ENCODE data around the gene ADPRH. TPM values are rescaled to one million over a fixed set of nuclear protein-coding genes. Genes with fewer than 3 reads are reported as not detected.
A peak's percentile ranks its signal among the peaks of the same experiment; 100 is the strongest.
"Not testable (repeated sequence)": the region's sequence is repeated elsewhere in the genome, so short reads cannot be mapped to it uniquely, and the experiment has no call there.

ADPRH gene
- total RNA-seq, 4 donors from 2014 or later = 1.3 to 3.9 (median 2.3) TPM

DNA sequence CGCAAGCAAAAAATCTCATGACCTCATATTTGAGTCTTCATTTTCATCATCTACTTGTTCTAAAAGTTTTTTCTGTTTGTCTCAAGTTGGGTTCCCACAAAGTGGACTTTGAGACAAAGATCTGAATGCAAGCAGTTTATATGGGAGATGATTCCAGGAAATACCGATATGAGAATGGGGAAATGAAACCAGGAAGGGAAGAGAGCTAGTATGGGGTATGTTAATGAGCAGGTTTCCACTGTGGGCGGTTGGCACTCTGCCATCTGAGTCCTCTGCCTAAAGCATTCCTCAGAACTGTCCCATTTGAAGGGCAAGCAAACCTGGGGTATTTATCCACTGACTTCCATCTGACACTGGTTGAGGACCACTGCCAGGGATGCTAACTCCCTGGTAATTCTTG lies 8.8 kb downstream of the ADPRH start:
- 73% methylated on average over 3 of the region's 3 CpGs for WGBS
- no peak overlapping the region for H3K27ac ChIP-seq
- H3K4me1 ChIP-seq = peaks cover 3% of the 10 kb centered on the region
- no peaks in the 10 kb centered on the region for H3K9me3 ChIP-seq
- TF ChIP-seq CTCF (IDR thresholded peaks at IDR 0.05) (no peak), EP300 (IDR thresholded peaks at IDR 0.05) (no peak), POLR2AphosphoS5 (IDR thresholded peaks at IDR 0.05) (no peak), POLR2A (IDR thresholded peaks at IDR 0.05) (no peak)
- no peaks in the 10 kb centered on the region for H3K27me3 ChIP-seq
- peak in 1 of 2 donors; percentile 68 for DNase-seq (ENCODE audit: low spot score in 2 of 2)
- no peak overlapping the region for H3K4me3 ChIP-seq
- no peaks in the 10 kb centered on the region for H3K36me3 ChIP-seq

DNA sequence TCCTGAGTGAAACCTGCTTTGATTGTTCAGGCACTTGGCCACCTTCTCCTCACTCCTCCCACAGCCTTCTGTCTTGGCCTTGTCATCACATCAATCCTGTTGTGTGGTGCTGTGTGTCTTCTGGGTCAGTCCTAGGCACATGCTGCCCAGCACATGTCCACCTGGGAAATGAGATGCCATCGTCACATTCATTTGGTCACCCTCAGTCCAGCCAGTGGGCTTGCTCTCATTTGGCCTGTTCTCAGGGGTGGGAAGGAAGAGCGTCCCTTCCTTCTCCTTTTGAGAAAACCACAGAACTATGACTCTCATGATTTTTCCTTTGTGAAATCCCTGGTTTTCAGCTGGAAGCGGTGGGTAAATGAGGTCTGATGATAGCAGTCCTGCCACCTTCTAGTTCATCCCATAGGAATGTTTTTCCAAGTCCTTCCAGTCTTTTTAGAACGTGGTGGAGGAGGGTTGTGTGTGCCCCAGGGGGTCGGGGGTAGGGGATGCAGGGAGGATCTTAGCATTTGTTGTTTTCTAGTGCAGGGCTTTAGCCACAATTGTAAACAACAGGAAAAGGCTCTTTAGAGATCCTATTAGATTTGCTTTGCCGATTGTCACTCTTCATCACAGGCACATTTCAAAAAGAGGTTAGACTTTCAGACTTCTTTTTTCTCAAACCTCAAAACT lies 9.9 kb downstream of the ADPRH start:
- no peaks in the 10 kb centered on the region for H3K36me3 ChIP-seq

GRCh38 chr3:119590706-119591105 lies 11.4 kb downstream of the ADPRH start:
- DNase-seq (ENCODE audit: low spot score in 2 of 2) = no peak
- H3K9me3 ChIP-seq = no peaks in the 10 kb centered on the region
- TF ChIP-seq POLR2A (IDR thresholded peaks at IDR 0.05) = no peak
- TF ChIP-seq EP300 (IDR thresholded peaks at IDR 0.05) = no peak
- TF ChIP-seq CTCF (IDR thresholded peaks at IDR 0.05) = no peak
- TF ChIP-seq POLR2AphosphoS5 (IDR thresholded peaks at IDR 0.05) = no peak
- H3K4me3 ChIP-seq = no peak overlapping the region
- no peak overlapping the region for H3K27ac ChIP-seq
- 73% methylated on average over 1 of the region's 1 CpG for WGBS
- H3K36me3 ChIP-seq = no peaks in the 10 kb centered on the region
- no peaks in the 10 kb centered on the region for H3K27me3 ChIP-seq
- H3K4me1 ChIP-seq = peaks cover 3% of the 10 kb centered on the region

More for the DNA sequence above, 9.9 kb downstream of the ADPRH start:
- TF ChIP-seq EP300 (IDR thresholded peaks at IDR 0.05) (no peak), CTCF (IDR thresholded peaks at IDR 0.05) (no peak), POLR2A (IDR thresholded peaks at IDR 0.05) (no peak), POLR2AphosphoS5 (IDR thresholded peaks at IDR 0.05) (no peak)
- Histone ChIP-seq H3K9me3 (no peaks in the 10 kb centered on the region), H3K27me3 (no peaks in the 10 kb centered on the region), H3K4me1 (peaks cover 3% of the 10 kb centered on the region), H3K27ac (no peak overlapping the region), H3K4me3 (no peak overlapping the region)
- DNase-seq (ENCODE audit: low spot score in 2 of 2) = no peak
- 70% methylated on average over 6 of the region's 6 CpGs for WGBS

- H3K4me3 ChIP-seq = no peak overlapping the region
- H3K9me3 ChIP-seq = no peaks in the 10 kb centered on the region
- 18% methylated on average over 1 of the region's 1 CpG for WGBS
- TF ChIP-seq POLR2A (IDR thresholded peaks at IDR 0.05) (no peak), POLR2AphosphoS5 (IDR thresholded peaks at IDR 0.05) (no peak), EP300 (IDR thresholded peaks at IDR 0.05) (no peak), CTCF (IDR thresholded peaks at IDR 0.05) (no peak)
- no peak for DNase-seq (ENCODE audit: low spot score in 2 of 2)
- H3K4me1 ChIP-seq = peaks cover 3% of the 10 kb centered on the region
- no peaks in the 10 kb centered on the region for H3K27me3 ChIP-seq
- no peaks in the 10 kb centered on the region for H3K36me3 ChIP-seq
- no peak overlapping the region for H3K27ac ChIP-seq
Measured at GRCh38 chr3:119592861-119593260, 13.6 kb downstream of the ADPRH start.

- 79% methylated on average over 5 of the region's 5 CpGs for WGBS
- Histone ChIP-seq H3K27me3 (no peaks in the 10 kb centered on the region), H3K4me3 (no peak overlapping the region), H3K27ac (no peak overlapping the region), H3K36me3 (no peaks in the 10 kb centered on the region), H3K4me1 (no peaks in the 10 kb centered on the region), H3K9me3 (no peaks in the 10 kb centered on the region)
- TF ChIP-seq POLR2A (IDR thresholded peaks at IDR 0.05) (no peak), EP300 (IDR thresholded peaks at IDR 0.05) (no peak), CTCF (IDR thresholded peaks at IDR 0.05) (no peak), POLR2AphosphoS5 (IDR thresholded peaks at IDR 0.05) (no peak)
- DNase-seq (ENCODE audit: low spot score in 2 of 2) = no peak
Measured at GRCh38 chr3:119594066-119594465, 14.8 kb downstream of the ADPRH start.

- H3K4me3 ChIP-seq; H3K36me3 ChIP-seq; H3K27me3 ChIP-seq; H3K27ac ChIP-seq; H3K4me1 ChIP-seq; DNase-seq (ENCODE audit: low spot score in 2 of 2); H3K9me3 ChIP-seq: not testable (repeated sequence)
- WGBS = 100% methylated on average over 1 of the region's 1 CpG
Measured at GRCh38 chr3:119594929-119595328, 15.6 kb downstream of the ADPRH start.

Measured in suprapubic skin (tissue), 4 donors.